Measurements from ENCODE around the gene TEAD3.

TEAD3 gene

GRCh38 chr6:35514587-35514986, 17.7 kb upstream of the TEAD3 start:
- Histone ChIP-seq H2AFZ (ENCODE audit: low read depth) (no peak overlapping the region), H3K4me1 (ENCODE audit: low read depth, poor library complexity, severe bottlenecking) (no peaks in the 10 kb centered on the region), H3K79me2 (ENCODE audit: insufficient read depth, low read depth) (no peaks in the 10 kb centered on the region)

GRCh38 chr6:35512740-35513139, 15.9 kb upstream of the TEAD3 start, which contains the start of gene TULP1:
TSS of gene TULP1 (minus strand) at chr6:35512896. CDS start at chr6:35512858, 38 bp downstream.
- H3K4me2 ChIP-seq = no peak within 1 kb of the TSS
- no peak within 1 kb of the TSS for H3K4me3 ChIP-seq (IDR thresholded peaks at IDR 0.05; ENCODE audit: insufficient read depth, low read depth, low read length)
- H3K79me2 ChIP-seq (ENCODE audit: insufficient read depth, low read depth) = no peaks in the 10 kb centered on the region
- H3K27ac ChIP-seq = no peak within 1 kb of the TSS
- H3K36me3 ChIP-seq (ENCODE audit: insufficient read depth) = no peaks in the 10 kb centered on the region
- TF ChIP-seq, protein P1, sequence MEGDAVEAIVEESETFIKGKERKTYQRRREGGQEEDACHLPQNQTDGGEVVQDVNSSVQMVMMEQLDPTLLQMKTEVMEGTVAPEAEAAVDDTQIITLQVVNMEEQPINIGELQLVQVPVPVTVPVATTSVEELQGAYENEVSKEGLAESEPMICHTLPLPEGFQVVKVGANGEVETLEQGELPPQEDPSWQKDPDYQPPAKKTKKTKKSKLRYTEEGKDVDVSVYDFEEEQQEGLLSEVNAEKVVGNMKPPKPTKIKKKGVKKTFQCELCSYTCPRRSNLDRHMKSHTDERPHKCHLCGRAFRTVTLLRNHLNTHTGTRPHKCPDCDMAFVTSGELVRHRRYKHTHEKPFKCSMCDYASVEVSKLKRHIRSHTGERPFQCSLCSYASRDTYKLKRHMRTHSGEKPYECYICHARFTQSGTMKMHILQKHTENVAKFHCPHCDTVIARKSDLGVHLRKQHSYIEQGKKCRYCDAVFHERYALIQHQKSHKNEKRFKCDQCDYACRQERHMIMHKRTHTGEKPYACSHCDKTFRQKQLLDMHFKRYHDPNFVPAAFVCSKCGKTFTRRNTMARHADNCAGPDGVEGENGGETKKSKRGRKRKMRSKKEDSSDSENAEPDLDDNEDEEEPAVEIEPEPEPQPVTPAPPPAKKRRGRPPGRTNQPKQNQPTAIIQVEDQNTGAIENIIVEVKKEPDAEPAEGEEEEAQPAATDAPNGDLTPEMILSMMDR (conservative IDR thresholded peaks at IDR 0.05; ENCODE audit: low read depth, low read length) = no peak
- H3K27me3 ChIP-seq (ENCODE audit: insufficient read depth, low read depth) = no peaks in the 10 kb centered on the region
- H4K20me1 ChIP-seq (ENCODE audit: insufficient read depth) = no peaks in the 10 kb centered on the region
- no peak within 1 kb of the TSS for H2AFZ ChIP-seq (ENCODE audit: low read depth)
- H3K9ac ChIP-seq = no peak within 1 kb of the TSS
- H3K4me1 ChIP-seq (ENCODE audit: low read depth, poor library complexity, severe bottlenecking) = no peaks in the 10 kb centered on the region

More at GRCh38 chr6:35514587-35514986, 17.7 kb upstream of the TEAD3 start:
- no peaks in the 10 kb centered on the region for H3K36me3 ChIP-seq (ENCODE audit: insufficient read depth)
- H3K9ac ChIP-seq = no peak overlapping the region
- no peaks in the 10 kb centered on the region for H4K20me1 ChIP-seq (ENCODE audit: insufficient read depth)
- TF ChIP-seq, protein P1 (conservative IDR thresholded peaks at IDR 0.05; ENCODE audit: low read depth, low read length) = no peak
- H3K4me2 ChIP-seq = no peak overlapping the region
- H3K27ac ChIP-seq = no peak overlapping the region
- no peak overlapping the region for H3K4me3 ChIP-seq (IDR thresholded peaks at IDR 0.05; ENCODE audit: insufficient read depth, low read depth, low read length)
- no peaks in the 10 kb centered on the region for H3K27me3 ChIP-seq (ENCODE audit: insufficient read depth, low read depth)

DNA sequence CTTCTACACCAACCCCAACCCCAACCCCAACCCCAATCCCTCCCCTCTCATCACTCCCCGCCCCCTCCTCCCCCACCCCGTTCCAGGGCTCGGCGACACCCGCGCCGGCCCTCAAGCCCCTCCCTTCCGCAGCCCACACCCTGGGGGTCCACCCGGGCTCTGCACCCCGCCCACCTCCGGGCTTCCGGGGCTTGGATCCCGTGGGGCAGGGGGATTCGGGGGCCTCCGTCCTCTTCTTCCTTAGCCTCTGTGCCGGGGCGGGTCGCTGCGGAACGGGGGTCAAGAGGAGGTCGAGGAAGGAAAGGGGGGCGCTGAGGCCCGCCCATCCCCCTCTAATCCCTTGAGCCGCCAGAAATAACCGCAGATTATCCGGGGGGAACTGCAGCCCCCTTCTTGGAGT, 15.1 kb upstream of the TEAD3 start:
- Histone ChIP-seq H2AFZ (ENCODE audit: low read depth) (no peak overlapping the region), H3K36me3 (ENCODE audit: insufficient read depth) (no peaks in the 10 kb centered on the region), H3K9ac (no peak overlapping the region), H3K27me3 (ENCODE audit: insufficient read depth, low read depth) (no peaks in the 10 kb centered on the region), H3K27ac (no peak overlapping the region), H3K4me2 (no peak overlapping the region), H3K79me2 (ENCODE audit: insufficient read depth, low read depth) (no peaks in the 10 kb centered on the region), H3K4me1 (ENCODE audit: low read depth, poor library complexity, severe bottlenecking) (no peaks in the 10 kb centered on the region), H4K20me1 (ENCODE audit: insufficient read depth) (no peaks in the 10 kb centered on the region), H3K4me3 (IDR thresholded peaks at IDR 0.05; ENCODE audit: insufficient read depth, low read depth, low read length) (no peak overlapping the region)
- TF ChIP-seq, protein P1 (conservative IDR thresholded peaks at IDR 0.05; ENCODE audit: low read depth, low read length) = no peak

- H3K27ac ChIP-seq = no peak overlapping the region
- H3K4me3 ChIP-seq (IDR thresholded peaks at IDR 0.05; ENCODE audit: insufficient read depth, low read depth, low read length) = no peak overlapping the region
- H3K79me2 ChIP-seq (ENCODE audit: insufficient read depth, low read depth) = no peaks in the 10 kb centered on the region
- H3K4me2 ChIP-seq = no peak overlapping the region
- no peaks in the 10 kb centered on the region for H4K20me1 ChIP-seq (ENCODE audit: insufficient read depth)
- no peaks in the 10 kb centered on the region for H3K36me3 ChIP-seq (ENCODE audit: insufficient read depth)
- H3K4me1 ChIP-seq (ENCODE audit: low read depth, poor library complexity, severe bottlenecking) = no peaks in the 10 kb centered on the region
- H2AFZ ChIP-seq (ENCODE audit: low read depth) = no peak overlapping the region
- TF ChIP-seq, protein P1 (conservative IDR thresholded peaks at IDR 0.05; ENCODE audit: low read depth, low read length) = no peak
- H3K27me3 ChIP-seq (ENCODE audit: insufficient read depth, low read depth) = no peaks in the 10 kb centered on the region
- no peak overlapping the region for H3K9ac ChIP-seq
Measured at GRCh38 chr6:35511562-35511941, 14.7 kb upstream of the TEAD3 start.

All from KMS-11 (cell line).